Measurements from ENCODE around the gene RAB1A. TPM values are rescaled to one million over a fixed set of nuclear protein-coding genes. Genes with fewer than 3 reads are reported as not detected.
"Not testable (repeated sequence)": the region's sequence is repeated elsewhere in the genome, so short reads cannot be mapped to it uniquely, and the experiment has no call there.

Gene RAB1A
- 100 to 1,000 TPM in 1 of 4 donors, 10 to 100 TPM in 3; 57.8 to 118 (median 84.7) TPM for total RNA-seq

DNA sequence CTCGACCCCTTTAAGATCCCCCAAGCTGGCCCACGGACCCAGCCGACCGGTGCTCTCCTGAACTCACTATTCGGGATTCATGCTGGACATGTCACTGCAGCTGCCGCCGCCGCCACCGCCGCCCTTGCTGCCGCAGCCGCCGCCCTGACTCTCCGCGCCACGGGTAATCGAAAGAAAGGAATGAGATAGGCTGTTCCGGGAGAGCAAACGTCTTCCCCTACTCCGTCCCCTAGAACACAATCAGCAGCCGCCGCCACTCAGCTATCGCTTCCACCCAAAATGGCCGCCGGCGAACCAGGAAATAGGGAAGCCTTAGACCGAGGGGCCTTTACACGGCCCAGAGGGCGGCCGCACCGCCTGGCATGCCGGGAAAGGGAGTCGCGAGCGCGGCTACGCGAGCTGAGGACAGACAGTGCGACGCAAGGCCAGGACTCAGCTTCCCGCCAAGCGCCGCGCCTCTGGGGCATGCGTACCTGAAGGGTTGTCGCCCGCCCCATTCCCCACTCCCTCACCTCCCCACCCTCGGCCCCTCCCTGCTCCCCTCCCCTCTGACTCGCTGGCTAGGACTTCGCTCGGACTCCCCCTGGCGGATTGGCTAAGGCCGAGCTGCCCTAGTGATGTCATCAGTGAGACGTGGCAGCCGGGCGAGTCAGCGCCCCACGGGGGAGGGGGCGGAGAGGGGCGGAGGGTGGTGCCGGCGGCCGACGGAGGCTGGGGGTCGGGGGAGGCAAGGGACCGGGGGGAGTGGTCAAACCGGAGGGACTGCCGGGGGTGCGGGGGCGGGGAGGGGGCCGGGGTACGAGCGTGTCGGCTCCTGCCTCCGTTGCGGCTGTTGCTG is at the start of gene RAB1A:
TSS of gene RAB1A (minus strand) at position 281 of the 838 bp plus-strand sequence. CDS start at position 90, 191 bp downstream.
- Histone ChIP-seq H3K36me3 (no peaks in the 10 kb centered on the region), H3K9me3 (no peaks in the 10 kb centered on the region), H3K4me1 (peaks cover 0 to 34% (median 17%) of the 10 kb centered on the region in 4 donors), H3K4me3 (peak within 1 kb of the TSS; percentile 89 to 96 (median 93)), H3K27ac (peak within 1 kb of the TSS; percentile 95 to 99 (median 98)), H3K27me3 (no peaks in the 10 kb centered on the region)
- peak; percentile 98 to 100 (median 99) for DNase-seq
- TF ChIP-seq, protein P1, sequence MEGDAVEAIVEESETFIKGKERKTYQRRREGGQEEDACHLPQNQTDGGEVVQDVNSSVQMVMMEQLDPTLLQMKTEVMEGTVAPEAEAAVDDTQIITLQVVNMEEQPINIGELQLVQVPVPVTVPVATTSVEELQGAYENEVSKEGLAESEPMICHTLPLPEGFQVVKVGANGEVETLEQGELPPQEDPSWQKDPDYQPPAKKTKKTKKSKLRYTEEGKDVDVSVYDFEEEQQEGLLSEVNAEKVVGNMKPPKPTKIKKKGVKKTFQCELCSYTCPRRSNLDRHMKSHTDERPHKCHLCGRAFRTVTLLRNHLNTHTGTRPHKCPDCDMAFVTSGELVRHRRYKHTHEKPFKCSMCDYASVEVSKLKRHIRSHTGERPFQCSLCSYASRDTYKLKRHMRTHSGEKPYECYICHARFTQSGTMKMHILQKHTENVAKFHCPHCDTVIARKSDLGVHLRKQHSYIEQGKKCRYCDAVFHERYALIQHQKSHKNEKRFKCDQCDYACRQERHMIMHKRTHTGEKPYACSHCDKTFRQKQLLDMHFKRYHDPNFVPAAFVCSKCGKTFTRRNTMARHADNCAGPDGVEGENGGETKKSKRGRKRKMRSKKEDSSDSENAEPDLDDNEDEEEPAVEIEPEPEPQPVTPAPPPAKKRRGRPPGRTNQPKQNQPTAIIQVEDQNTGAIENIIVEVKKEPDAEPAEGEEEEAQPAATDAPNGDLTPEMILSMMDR (IDR thresholded peaks at IDR 0.05): peak in 5 of 6 experiments; percentile 4 to 58 (median 44)
- TF ChIP-seq POLR2A (IDR thresholded peaks at IDR 0.05): peak; percentile 81 to 95

DNA sequence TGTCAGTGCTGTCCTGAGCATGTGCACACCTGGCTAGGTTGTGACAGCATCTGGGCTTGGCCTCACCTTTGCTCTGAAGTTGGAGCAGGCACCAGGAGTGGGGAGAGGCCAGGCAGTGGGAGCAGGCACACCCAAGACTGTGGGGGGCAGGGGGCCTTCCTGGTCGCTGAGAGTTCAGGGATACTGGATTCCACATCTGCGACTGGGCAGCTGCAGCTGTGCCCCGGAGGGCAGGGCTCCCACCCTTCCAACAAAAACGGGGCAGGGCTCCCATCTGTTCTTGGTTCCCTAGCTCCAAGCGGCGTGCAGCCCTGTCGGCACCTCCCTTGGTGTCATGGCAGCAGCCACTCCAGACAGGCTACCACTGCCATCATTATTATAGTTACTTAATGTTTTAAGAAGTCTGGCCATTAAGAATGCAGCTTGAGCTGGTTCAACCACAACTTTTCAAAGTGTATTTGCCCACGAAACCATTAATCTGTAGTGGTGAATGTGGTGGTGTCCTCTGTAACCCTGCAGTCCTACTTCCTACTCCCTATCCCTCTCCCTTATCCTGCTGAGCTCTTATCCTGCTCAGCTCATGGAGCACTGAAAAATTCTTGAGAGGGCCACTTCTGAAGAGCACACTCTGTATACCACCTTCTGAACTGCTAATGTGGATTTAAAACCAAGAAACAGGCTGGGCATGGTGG is 48.0 kb upstream of the RAB1A start:
- Histone ChIP-seq H3K27me3 (no peaks in the 10 kb centered on the region), H3K36me3 (no peaks in the 10 kb centered on the region), H3K4me1 (peaks cover 0 to 6% (median 0%) of the 10 kb centered on the region in 4 donors), H3K4me3 (no peak overlapping the region), H3K27ac (peak overlapping the region in 3 of 4 donors; percentile 5 to 82 (median 68)), H3K9me3 (no peaks in the 10 kb centered on the region)
- peak in 2 of 3 donors; percentile 80 to 84 for DNase-seq
- TF ChIP-seq POLR2A (IDR thresholded peaks at IDR 0.05): peak in 1 of 2 donors; percentile 47
- TF ChIP-seq, protein P1 (IDR thresholded peaks at IDR 0.05): no peak

DNA sequence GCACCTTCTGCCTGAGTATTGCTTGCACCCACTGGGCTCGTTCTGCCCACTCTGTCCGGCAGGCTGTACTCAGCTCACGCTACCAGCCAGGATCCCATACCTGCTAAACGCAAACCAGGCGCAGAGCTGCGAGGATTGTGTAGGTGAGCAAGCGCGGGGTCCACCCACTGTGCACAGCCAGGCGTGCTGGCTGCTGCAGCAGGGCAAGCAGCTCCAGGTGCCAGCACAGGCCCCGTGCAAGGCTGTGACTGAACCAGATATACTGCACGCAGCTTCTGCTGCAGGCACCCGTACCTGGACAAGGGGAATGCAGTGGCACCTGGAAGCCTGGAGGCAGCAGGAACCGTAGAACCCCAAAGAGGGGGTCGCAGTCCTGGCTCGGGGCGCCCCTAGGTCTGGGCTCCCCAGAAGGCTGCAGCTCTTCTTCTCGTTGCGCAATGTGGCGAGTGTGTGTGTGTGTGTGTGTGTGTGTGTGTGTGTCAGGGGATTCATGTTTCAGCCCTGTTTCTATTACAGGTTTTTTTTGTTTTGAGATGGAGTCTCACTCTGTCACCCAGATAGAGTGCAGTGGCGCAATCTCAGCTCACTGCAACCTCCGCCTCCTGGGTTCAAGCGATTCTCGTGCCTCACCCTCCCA is 46.1 kb upstream of the RAB1A start:
- Histone ChIP-seq H3K4me3 (no peak overlapping the region), H3K27me3 (no peaks in the 10 kb centered on the region), H3K9me3 (no peaks in the 10 kb centered on the region), H3K27ac (no peak overlapping the region), H3K4me1 (peaks cover 0 to 14% (median 0%) of the 10 kb centered on the region in 4 donors), H3K36me3 (no peaks in the 10 kb centered on the region)
- TF ChIP-seq, protein P1 (IDR thresholded peaks at IDR 0.05): no peak
- TF ChIP-seq POLR2A (IDR thresholded peaks at IDR 0.05): no peak
- DNase-seq: no peak

DNA sequence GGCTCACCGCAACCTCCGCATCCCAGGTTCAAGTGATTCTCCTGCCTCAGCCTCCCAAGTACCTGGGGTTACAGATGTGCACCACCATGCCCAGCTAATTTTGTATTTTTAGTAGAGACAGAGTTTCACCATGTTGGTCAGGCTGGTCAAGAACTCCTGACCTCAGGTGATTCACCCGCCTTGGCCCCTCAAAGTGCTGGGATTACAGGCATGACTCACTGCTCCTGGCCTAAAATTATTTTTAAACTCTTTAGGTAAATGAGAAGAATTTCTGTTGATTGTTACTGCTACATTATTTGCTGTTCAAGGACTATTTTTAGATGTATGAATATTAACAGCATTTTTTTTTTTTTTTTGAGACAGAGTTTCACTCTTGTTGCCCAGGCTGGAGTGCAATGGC is 44.1 kb upstream of the RAB1A start:
- DNase-seq, H3K36me3 ChIP-seq: not testable (repeated sequence)

DNA sequence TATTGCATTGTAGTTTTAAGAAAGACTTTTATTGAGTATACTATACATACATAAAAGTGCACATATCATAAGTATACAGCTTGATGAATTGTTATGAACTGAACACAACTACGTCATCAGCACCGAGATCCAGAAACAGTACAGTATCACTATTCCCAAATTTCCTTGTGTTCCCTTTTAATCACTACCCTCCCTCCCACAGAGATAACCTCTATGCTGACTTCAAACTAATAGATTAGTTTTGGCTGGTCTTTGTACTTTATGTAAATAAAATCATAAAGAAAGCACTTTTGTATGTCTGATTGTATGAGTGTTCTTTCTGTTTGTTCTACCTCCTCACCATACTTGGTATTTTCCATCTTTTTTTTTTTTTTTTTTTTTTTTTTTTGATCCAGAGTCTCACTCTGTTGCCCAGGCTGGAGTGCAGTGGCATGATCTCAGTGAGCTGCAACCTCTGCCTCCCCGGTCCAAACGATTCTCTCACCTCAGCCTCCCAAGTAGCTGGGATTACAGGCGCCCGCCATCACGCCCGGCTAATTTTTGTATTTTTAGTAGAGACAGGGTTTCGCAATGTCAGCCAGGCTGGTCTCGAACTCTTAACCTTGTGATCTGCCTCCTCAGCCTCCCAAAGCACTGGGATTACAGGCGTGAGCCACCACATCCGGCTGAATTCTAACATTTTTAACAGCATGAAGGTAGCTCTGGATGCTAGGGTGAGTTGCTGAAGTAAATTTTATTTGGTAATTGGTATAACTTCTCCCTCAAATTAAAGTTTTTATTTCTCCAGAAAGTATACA is 43.3 kb upstream of the RAB1A start:
- H3K27ac ChIP-seq: no peak overlapping the region
- H3K9me3 ChIP-seq: no peaks in the 10 kb centered on the region
- DNase-seq: no peak
- no peak overlapping the region for H3K4me3 ChIP-seq
- H3K36me3 ChIP-seq: no peaks in the 10 kb centered on the region
- H3K27me3 ChIP-seq: no peaks in the 10 kb centered on the region
- TF ChIP-seq, protein P1 (IDR thresholded peaks at IDR 0.05): no peak
- TF ChIP-seq POLR2A (IDR thresholded peaks at IDR 0.05): no peak
- H3K4me1 ChIP-seq: peaks cover 0 to 13% (median 0%) of the 10 kb centered on the region in 4 donors

More for the DNA sequence above, 44.1 kb upstream of the RAB1A start:
- H3K4me3 ChIP-seq, H3K27me3 ChIP-seq, H3K9me3 ChIP-seq, H3K27ac ChIP-seq: not testable (repeated sequence)
- peaks cover 0 to 14% (median 0%) of the 10 kb centered on the region in 4 donors for H3K4me1 ChIP-seq
